GM19099 (cell line): ENCODE measurements around the gene SIL1.

Experiments used
- POLR2A ChIP-seq: IDR thresholded peaks from 3 replicates; pipeline ENCODE4 v1.6.1; 2011; ENCODE audit warnings: low read depth; ENCODE audit not compliant: insufficient read length; ENCODE audit errors: extremely low read depth

SIL1 gene

DNA sequence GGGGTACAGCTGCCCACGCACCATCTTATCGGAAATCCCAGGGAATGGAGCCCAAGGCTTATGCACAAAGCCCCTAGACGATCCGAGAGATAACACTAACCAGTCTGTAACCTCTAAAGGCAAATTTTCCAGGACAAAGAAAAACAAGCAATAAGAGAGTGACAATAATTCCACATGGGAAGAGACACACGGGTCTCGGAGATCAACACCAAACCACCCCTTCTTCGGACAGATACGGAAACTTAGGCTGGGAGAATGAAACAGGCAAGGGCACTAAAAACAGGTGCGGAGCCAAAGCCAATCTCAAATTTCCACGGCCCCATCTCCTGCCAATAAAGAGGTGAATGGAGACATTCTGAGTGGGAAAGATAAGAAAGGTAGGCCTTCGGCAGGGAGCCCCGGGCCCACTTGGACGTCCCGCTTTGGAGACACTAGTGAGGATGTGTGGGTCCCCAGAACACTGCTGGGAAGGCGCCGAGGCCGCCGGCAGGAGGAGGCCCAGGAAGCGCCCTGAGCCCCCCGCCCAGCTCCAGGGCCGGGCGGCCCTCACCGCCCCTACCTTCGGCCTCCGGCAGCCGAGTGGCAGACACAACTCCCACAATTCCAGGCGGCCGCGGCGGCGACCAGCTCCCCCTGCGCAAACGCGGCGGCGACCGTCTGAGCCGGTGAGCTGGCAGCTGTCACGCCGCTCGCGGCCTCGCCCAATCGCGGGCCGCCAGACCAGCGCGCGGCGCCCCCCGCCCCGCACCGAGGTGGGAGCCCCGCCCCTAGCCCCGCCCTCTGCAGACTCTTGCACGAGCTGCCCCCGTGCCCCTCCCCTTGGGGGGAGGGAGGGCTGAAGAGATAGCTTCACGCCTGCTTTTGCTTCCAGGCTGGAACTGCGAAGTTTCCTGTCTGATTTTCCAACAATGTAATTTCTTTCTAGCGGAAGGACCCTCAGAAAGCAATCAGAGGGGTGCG is at the start of gene SIL1:
Gene SIL1 (minus strand): TSS at position 659 of the 960 bp plus-strand sequence. CDS start 70,525 bp downstream, outside the sequence.
- peak; percentile 97 for TF ChIP-seq POLR2A

DNA sequence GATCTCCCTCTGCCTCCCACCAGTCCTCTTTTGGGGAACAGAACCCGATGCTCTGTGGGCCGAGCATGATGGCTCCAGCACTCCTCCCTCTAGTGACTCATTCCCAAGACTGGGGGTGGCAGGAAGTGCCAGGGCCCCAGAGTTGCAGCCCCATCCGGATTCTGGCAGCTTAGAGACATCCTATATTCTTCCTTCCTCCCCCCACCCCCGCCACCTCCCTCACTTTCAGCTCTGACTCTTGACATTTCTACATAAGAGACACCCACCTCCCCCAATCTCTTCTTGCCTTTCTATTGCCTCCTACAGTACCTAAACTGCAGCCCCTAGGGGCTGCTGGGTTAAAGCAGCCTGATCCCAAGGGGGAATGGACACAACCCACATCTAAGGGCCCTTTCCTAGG is 48.2 kb upstream of the SIL1 start:
- TF ChIP-seq POLR2A = no peak

DNA sequence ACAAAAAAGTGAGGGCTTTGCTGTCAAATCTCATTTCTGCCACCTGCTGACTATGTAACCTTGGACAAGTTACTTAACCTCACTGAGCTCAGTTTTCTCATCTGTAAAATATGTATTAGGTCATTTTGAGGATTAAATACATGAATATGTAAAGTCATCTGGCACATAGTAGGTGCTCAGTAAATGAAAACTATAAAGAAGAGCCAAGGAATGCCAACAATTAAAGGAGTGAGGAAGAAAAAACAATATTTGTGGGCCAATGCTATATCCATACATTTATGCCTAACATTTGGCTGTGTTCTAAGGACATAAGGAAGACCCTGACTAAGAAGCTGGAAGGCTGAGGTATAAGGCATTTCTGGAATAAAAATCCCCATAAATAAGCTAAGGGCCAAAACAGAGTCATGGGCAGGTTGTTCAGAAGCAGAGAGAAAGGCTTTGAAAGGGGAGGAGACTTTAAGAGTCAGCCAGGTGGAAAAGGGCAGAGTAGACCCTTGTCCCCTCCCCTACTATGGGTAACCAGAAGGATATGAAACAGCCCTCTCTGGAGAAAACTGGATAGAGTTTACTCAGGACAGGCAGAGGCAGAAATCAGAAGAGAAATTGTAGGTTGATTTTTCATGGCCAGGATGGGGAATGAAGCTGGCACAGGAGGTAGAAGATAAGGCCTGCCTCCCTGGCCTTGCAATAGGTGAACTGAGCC is 47.6 kb upstream of the SIL1 start:
- TF ChIP-seq POLR2A = no peak

DNA sequence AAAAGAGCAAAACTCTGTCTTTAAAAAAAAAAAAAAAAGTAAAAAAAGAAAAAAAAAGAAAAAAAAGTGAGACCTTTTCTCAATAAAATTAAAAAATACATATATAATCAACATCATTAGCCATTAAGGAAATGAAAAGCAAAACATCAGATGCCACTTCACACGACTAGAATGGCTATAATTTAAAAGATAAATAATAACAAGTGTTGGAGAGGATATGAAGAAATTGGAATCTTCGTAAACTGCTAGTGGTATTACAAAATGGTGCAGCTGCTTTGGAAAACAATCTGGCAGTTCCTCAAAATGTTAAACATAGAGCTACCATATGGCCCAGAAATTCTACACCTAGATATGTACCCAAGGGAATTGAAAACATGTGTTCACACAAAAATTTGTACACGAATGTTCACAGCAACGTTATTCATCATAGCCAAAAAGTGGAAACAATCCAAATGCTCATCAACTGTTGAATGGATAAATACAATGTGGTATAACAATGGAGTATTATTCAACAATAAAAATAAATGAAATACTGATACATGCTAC is 45.3 kb upstream of the SIL1 start:
- no peak for TF ChIP-seq POLR2A

DNA sequence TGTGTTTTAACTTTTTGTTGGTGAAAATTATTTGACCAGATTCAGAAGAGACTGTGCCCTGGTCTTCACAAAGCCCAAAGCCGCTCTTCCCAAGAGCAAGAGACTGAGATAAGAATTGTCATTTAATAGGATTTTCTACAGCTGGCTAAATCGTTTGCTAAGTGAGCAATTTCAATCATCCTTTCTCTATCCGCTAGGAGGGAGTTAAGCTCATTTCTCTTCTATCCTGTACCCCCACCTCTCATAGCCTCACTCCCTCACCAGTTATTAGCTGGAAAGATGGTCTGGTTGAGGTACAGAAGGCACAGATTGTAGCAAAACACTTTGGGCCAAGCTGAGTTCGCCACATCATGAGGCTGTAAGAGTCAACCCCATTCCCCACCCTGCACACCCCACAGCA is 43.0 kb upstream of the SIL1 start:
- no peak for TF ChIP-seq POLR2A

DNA sequence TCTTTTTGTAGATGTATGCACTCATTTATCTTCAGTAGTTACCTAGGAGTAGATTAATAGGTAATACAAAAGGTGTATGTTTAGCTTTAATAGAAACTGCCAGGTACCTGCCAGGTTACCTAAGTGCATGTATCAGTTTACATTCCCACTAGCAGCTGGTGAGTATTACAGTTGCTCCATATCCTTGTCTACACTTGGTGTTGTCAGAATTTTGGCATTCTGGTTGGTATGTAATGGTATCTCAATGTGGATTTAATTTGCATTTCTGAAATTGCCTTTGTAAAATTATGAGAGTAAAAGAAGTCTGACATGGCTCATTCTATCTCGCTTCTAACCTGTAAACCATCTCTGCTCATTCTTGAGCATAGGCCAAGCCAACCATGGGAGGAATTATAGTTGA is 38.3 kb upstream of the SIL1 start:
- TF ChIP-seq POLR2A = no peak

DNA sequence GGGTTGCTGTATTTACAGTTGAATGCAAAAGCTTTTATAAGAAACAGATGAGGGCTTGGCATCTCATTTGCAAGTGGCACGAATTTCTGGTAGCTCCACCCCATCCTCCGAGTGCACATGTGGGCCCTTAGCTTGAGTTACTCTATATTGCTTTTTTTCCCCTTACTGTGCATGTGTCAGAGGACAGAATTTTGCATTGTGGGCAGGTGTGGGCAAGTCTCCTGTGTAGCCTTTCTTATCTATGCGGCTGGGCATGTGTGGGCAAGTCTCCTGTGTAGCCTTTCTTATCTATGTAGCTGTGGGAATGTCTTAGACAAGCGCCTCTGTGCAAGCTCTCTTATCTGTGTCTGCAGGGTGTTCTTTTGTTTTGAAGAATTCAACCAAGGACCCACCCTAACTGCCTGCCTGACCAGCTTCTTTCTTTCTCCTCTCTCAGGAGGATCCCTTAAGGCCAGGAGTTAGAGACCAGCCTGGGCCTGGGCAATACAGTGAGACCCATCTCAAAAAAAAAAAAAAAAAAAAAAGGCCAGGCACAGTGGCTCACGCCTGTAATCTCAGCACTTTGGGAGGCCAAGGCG is 34.1 kb upstream of the SIL1 start:
- TF ChIP-seq POLR2A = no peak

DNA sequence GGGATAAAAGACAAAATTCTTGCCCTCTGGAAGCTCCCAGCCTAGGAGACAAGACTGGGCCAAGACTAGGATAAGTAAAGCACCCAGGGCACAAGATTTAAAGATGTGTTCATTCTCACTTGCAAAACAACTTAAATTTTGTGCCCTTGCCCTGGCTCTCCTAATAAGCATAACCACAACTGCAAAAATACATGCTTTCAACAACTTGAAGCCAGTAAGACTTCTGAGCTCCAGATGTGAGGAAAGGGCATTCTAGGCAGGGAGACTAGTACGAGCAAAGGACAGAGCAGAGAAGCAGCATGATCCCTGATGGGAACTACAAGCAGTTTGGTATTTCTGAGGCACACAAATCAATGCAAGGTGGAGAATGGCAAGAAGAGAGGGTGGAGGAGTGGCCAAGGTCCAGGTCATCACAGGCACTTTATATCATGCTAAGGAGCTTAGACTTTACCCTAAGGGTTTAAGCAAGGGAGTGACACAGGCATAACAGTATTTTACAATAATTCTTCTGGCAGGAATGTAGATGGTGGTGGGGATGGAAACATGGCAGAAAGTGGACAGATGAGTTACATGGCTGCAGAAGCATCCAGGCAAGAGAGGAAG is 30.1 kb upstream of the SIL1 start:
- TF ChIP-seq POLR2A = no peak

DNA sequence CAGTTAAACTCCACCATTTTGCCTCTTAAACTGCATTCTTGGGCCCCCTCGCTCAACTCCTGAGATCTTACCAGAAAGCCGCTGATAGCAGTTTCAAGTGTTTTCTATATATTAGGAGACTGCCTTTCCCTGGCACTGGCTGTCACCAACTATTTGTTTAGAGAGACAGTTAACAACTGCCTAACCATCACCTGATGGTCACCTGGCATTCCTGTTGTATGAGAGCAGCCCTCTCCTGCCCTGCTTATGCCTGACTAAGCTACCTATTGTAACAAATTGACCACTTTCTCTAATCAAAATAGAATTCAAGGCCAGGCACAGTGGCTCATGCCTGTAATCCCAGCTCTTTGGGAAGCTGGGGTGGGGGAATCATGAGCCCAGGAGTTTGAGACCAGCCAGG is 28.0 kb upstream of the SIL1 start:
- no peak for TF ChIP-seq POLR2A

DNA sequence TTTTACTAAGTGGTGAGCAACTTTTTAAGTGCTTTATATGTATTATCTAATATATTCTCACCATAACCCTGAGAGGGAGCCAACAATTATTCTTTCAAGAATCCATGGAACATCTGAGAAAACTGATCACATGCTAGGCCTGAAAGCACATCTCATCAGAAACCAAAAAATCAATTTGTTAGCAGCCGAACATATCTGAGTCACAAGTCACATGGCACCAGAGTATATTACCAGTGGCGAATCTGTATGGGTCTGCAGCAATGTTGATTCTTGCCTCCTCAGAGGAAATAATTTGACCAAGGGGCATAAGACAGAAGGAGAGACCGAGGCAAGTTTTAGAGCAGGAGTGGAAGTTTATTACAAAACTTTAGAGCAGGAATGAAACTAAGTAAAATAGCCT is 25.3 kb upstream of the SIL1 start:
- TF ChIP-seq POLR2A = no peak

DNA sequence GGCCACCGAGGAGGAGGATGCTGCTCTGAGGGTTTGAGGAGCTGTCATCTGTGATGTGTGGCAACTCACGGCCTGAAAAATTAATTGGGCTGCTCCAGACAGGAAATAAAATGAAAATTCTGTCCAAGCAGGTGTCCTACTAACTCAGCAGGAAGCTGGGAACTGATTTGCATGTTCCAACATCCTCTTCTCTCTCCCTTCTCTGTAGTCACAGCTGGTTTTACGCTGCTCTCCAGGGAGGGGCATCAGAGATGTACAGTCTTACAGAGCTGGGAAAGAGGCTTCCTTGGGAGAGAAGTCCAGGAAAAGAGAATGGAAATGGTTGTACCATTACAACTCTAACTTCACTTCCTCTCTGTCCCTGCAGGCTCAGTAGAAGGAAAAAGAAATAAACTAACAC is 24.2 kb upstream of the SIL1 start:
- TF ChIP-seq POLR2A = no peak

DNA sequence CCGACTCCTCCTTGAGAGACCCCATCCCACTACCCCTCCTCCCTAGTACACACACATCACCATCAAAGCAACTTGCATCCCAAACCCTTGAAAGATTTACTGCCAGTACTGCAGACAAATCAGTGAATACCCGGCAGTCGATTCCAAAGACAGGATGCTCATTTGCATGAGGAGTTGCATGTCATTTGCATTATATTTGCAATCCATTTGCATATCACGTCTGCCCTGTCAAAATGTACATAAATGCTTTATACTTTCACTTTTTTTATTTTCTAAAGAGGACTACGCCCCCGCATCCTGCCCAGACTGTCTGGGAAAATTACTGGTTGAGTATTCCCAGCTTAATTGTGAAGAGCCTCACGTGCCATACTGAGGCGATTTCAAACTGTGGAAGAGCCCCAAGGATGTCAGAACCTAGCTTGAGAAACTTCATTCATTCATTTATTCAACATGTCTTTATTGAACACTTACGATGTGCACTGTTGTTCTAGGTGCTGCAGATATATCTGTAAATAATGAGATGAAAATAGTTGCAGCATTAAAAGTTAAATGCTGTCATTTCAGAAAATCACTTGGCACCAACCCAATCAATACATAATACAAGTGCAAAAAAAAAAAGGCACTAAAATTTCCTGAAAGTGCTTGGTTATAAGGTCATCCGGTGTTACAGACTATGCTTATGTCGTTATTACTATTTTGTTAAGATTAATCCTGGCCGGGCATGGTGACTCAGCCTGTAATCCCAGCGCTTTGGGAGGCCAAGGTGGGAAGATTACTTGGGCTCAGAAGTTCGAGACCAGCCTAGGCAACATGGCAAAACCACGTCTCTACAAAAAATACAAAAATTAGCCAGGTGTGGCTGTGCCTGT is 17.2 kb upstream of the SIL1 start:
- no peak for TF ChIP-seq POLR2A

DNA sequence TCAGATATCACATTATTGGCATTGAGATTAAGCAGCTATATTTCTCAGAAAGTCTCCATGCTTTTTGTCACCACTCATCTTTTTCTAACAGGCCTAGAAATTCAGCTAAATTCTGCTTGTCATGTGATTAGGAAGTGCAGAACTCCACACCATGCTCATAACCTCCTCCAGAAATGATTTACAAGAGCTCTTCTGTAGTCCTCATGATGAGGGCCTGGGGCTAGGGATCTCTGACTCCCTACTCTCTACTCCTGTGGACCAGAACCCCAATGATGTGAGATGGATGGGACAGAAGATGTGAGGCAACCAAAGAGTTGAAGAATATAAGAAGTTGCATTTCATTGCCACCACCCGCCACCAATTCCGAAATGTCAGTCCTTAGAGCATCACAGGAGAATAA is 16.5 kb upstream of the SIL1 start:
- TF ChIP-seq POLR2A = no peak

DNA sequence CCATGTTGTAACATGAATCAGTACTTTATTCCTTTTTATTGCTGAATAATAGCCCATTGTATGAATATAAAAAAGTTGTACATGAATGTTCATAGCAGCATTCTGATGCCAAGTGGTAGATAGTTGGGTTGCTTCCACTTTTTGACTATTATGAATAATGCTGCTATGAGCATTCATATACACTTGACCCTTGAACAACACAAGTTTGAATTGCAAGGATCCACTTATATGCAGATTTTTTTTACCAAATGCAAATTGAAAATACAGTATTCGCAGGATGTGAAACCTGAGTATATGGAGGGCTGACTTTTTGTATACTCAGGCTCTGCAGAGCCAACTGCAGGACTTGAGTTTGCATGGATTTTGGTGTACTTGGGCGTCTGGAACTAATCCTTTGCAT is 14.7 kb upstream of the SIL1 start:
- no peak for TF ChIP-seq POLR2A

DNA sequence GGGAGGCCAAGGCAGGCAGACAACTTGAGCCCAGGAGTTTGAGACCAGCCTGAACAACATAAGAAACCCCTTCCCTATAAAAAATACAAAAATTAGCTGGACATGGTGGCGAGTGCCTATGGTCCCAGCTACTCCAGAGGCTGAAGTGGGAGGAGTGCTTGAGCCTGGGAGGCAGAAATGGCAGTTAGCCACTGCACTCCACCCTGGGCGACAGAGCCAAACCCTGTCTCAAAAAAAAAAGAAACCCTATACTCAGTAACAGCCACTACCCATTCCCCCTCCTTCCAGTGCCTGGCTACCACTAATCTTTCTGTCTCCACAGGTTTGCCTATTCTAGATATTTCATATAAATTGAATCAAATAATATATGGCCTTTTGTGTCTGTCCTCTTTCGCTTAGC is 14.3 kb upstream of the SIL1 start:
- no peak for TF ChIP-seq POLR2A

DNA sequence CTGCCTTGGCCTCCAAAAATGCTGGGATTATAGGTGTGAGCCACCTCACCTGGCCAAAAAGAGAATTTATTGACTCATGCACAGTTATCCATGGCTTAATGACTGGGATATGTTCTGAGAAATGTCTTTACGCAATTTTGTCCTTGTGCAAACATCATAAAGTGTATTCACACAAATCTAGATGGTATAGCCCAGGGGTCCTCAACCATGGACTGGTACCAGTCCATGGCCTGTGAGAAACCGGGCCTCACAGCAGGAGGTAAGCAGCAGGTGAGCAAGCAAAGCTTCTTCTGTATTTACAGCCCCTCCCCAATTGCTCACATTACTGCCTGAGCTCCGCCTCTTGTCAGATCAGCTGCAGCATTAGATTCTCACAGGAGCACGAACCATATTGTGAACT is 12.4 kb upstream of the SIL1 start:
- no peak for TF ChIP-seq POLR2A
